CD4-positive, CD25-positive, alpha-beta regulatory T cell (primary cell): ENCODE measurements around the gene CHRND. TPM values are rescaled to one million over a fixed set of nuclear protein-coding genes. Genes with fewer than 3 reads are reported as not detected.

Experiments used
- ATAC-seq, 2 donors: fragments of 150-1000 bp; cut with Tn5 transposase; one replicate each; pipeline ENCODE4 v1.10.0; 2021; ENCODE audit warnings: low read depth in 2 of 2, moderate number of reproducible peaks in 2 of 2, moderate library complexity in 1 of 2
- DNase-seq, 3 donors: peaks; one replicate each; pipeline versions ENCODE4 v3.0.0 to v3.0.0-alpha.2; 2012 to 2022; ENCODE audit warnings: mixed read lengths in 1 of 3
- H3K27ac ChIP-seq: one replicate; pipeline ENCODE4 v1.7.0; 2013; ENCODE audit warnings: mild to moderate bottlenecking, low read length; ENCODE audit not compliant: insufficient read depth, poor library complexity, severe bottlenecking
- H3K27me3 ChIP-seq: one replicate; pipeline ENCODE4 v1.7.0; 2013; ENCODE audit warnings: low read length; ENCODE audit not compliant: control insufficient read depth, insufficient read depth
- H3K36me3 ChIP-seq: one replicate; pipeline ENCODE4 v1.7.0; 2013; ENCODE audit warnings: mild to moderate bottlenecking, low read length, moderate library complexity; ENCODE audit not compliant: control insufficient read depth, insufficient read depth
- H3K4me1 ChIP-seq: 2 replicates; pipeline ENCODE4 v1.7.0; 2013; ENCODE audit warnings: mild to moderate bottlenecking, low read length; ENCODE audit not compliant: insufficient read depth, control insufficient read depth, poor library complexity, severe bottlenecking
- H3K4me3 ChIP-seq: one replicate; pipeline ENCODE4 v1.7.0; 2013; ENCODE audit warnings: low read depth, mild to moderate bottlenecking, low read length, moderate library complexity
- H3K9me3 ChIP-seq, 2 experiments: 1 replicate in 1 of 2; 2 replicates in 1 of 2; pipeline ENCODE4 v1.7.0; 2013; ENCODE audit warnings: low read length in 2 of 2, mild to moderate bottlenecking in 1 of 2, moderate library complexity in 1 of 2; ENCODE audit not compliant: control insufficient read depth in 2 of 2
- H3K27ac Mint-ChIP-seq, 3 donors: one replicate each; pipeline ENCODE4 v1.8.0; 2020 to 2022; ENCODE audit warnings: mild to moderate bottlenecking in 3 of 3, mixed read lengths in 3 of 3, moderate library complexity in 2 of 3
- H3K27me3 Mint-ChIP-seq: one replicate; pipeline ENCODE4 v1.8.0; 2022; ENCODE audit warnings: mild to moderate bottlenecking, mixed read lengths
- H3K36me3 Mint-ChIP-seq: one replicate; pipeline ENCODE4 v1.8.0; 2020; ENCODE audit warnings: mixed read lengths
- H3K4me1 Mint-ChIP-seq, 4 donors: one replicate each; pipeline ENCODE4 v1.8.0; 2020 to 2022; ENCODE audit warnings: mixed read lengths in 4 of 4, mild to moderate bottlenecking in 1 of 4
- H3K4me3 Mint-ChIP-seq, 4 donors: one replicate each; pipeline ENCODE4 v1.8.0; 2020 to 2022; ENCODE audit warnings: mild to moderate bottlenecking in 4 of 4, mixed read lengths in 4 of 4, moderate library complexity in 3 of 4
- H3K9me3 Mint-ChIP-seq, 7 donors: one replicate each; pipeline ENCODE4 v1.8.0; 2020 to 2022; ENCODE audit warnings: mixed read lengths in 7 of 7, mild to moderate bottlenecking in 3 of 7, moderate library complexity in 2 of 7
- polyA plus RNA-seq, 4 donors: library from polyadenylated mRNA; unstranded; fragments of 300-500 nt; fragmentation: Illumina TruSeq; gene quantifications; one replicate each; pipeline ENCODE4 v1.2.3, GENCODE V29; 2021
- total RNA-seq: library from RNA; stranded (reverse); gene quantifications from one replicate; pipeline ENCODE4 v1.2.3, GENCODE V29; 2022

CHRND gene
- total and polyA plus RNA-seq, 5 donors from 2014 or later = not detected

GRCh38 chr2:232481322-232482140, 44.4 kb upstream of the CHRND start:
- DNase-seq = no peak
- no peaks in the 10 kb centered on the region for H3K36me3 ChIP-seq

DNA sequence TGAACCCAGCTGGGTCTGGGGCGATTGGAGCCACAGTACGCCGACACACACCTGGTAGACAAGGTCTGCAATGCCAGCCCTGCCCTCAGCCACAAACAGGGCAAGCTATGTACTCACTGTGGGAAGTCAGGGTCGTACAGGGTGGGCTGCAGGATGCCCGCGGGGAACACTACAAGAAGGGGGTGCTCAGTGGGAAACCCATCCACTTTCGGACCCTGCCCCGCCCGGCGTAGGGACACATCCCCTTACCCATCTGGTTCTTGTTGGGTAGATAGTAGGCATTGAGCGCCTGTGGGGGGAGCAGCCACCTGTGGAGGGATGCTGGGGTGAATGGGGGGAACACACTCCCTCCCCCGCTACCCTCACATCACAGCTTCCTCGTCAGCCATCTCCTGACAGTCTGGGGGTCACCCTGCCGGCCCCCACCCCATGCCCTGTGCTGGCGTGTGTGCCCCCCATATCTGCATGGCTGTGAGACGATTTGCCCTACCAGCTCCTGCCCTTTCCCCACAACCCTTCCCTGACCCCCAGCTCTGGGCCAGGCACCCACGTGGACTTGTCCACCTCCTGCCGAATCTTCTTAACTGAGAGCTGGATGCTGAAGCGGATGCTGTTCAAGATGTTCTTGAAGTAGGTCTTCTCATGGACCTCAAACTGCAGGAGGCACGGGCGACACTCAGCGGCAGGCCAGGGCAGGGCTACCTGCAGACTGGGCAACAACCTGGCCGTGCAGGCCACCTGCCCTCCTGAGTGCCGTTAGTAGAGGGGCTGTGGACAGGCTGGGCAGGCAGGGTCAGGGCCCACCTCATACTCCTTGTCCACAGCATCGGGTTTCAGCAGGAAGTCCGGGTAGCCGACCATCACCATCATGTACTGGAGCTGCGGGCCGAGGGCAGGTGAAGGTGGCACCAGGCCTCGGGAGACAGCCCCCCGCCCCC, 43.4 kb upstream of the CHRND start:
- Mint-ChIP-seq H3K4me1 (peaks cover 0 to 10% (median 0%) of the 10 kb centered on the region in 4 donors), H3K4me3 (no peak overlapping the region)

More at GRCh38 chr2:232481322-232482140, 44.4 kb upstream of the CHRND start:
- Mint-ChIP-seq H3K4me1 (peaks cover 0 to 10% (median 0%) of the 10 kb centered on the region in 4 donors), H3K27me3 (peaks cover 21% of the 10 kb centered on the region), H3K36me3 (no peaks in the 10 kb centered on the region), H3K9me3 (peaks cover 0 to 3% (median 0%) of the 10 kb centered on the region in 7 donors), H3K4me3 (no peak overlapping the region), H3K27ac (no peak overlapping the region)
- Histone ChIP-seq H3K9me3 (no peaks in the 10 kb centered on the region), H3K27me3 (no peaks in the 10 kb centered on the region), H3K4me1 (no peaks in the 10 kb centered on the region), H3K4me3 (no peak overlapping the region), H3K27ac (no peak overlapping the region)
- no peak for ATAC-seq

DNA sequence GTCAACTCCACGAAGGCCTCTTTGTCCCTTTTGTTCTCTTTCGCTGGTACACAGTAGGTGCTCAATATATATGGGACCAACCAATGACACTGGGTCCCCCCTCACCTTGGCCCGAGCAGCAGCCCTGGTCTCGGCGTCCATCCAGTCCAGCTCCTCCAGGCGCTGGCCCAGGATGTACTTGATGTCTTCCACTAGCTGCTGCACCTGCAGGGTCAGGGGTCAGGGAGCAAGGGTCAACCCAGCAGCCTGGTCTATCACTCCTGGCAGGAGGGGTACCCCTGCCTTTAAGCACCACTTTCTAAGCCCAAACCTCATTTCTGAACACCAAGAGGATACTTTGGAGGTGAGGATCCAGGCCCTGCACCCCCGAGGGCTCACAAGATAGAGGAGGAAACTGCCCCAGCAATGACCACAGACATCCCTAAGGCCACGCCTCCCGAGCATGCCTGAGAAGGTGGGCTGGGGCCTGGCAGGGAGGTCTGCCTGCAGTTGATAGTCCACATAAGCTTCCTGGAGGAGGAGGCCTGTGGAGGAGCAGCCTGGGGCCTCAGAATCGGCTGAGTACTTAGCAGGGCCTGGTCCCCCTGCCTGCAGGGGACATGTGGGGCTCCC, 42.5 kb upstream of the CHRND start:
- Mint-ChIP-seq H3K4me1 (peaks cover 0 to 10% (median 0%) of the 10 kb centered on the region in 4 donors), H3K27ac (no peak overlapping the region), H3K9me3 (peaks cover 0 to 3% (median 0%) of the 10 kb centered on the region in 7 donors), H3K4me3 (no peak overlapping the region), H3K27me3 (peaks cover 25% of the 10 kb centered on the region), H3K36me3 (no peaks in the 10 kb centered on the region)
- no peak overlapping the region for H3K27ac ChIP-seq
- H3K27me3 ChIP-seq = peaks cover 2% of the 10 kb centered on the region
- ATAC-seq = no peak
- H3K36me3 ChIP-seq = no peaks in the 10 kb centered on the region
- DNase-seq = no peak
- no peaks in the 10 kb centered on the region for H3K9me3 ChIP-seq
- H3K4me1 ChIP-seq = peaks cover 8% of the 10 kb centered on the region
- H3K4me3 ChIP-seq = no peak overlapping the region

More for the DNA sequence above, 43.4 kb upstream of the CHRND start:
- DNase-seq (no peak), ATAC-seq (no peak)
- H3K27ac Mint-ChIP-seq = no peak overlapping the region
- H3K36me3 Mint-ChIP-seq = no peaks in the 10 kb centered on the region
- Histone ChIP-seq H3K27ac (no peak overlapping the region), H3K36me3 (no peaks in the 10 kb centered on the region), H3K27me3 (no peaks in the 10 kb centered on the region), H3K4me1 (peaks cover 8% of the 10 kb centered on the region), H3K4me3 (no peak overlapping the region), H3K9me3 (no peaks in the 10 kb centered on the region)
- peaks cover 0 to 3% (median 0%) of the 10 kb centered on the region in 7 donors for H3K9me3 Mint-ChIP-seq
- H3K27me3 Mint-ChIP-seq = peaks cover 21% of the 10 kb centered on the region

DNA sequence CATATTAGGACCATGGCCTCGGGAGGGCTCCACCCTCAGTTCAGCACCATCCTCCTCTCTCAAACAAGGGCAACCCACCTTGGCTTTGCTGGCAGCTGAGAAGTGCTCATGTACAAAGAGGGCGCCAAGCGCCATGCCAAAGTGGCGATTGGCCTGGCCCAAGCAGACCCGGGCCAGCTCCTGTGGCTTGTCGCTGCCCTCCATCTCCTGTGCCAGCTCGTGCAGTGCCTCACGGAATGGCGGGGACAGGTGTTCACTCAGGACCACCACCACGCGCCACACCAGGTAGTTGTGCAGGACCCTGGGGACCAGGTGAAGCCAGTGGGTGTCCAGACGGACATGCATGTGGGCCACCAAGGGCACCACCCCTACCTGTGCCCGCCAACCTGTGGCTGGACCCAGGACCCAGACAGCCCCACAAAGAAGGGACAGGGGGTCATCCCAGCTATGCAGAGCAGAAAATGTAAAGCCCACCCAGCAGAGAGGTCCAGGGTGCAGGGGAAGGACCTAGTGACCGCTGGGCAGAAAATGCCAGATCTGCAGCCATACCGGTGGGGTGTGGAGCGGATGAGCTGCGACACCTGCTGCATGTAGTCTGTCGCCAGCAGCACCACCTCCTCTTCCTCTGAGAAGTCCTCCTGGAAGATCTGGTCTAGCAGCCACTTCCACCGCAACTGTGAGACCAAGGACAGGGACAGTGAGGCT, 41.9 kb upstream of the CHRND start:
- Histone ChIP-seq H3K9me3 (no peaks in the 10 kb centered on the region), H3K27me3 (peaks cover 4% of the 10 kb centered on the region), H3K27ac (no peak overlapping the region), H3K4me3 (no peak overlapping the region), H3K4me1 (peaks cover 8% of the 10 kb centered on the region), H3K36me3 (no peaks in the 10 kb centered on the region)
- no peak for ATAC-seq
- no peak for DNase-seq
- Mint-ChIP-seq H3K27me3 (peaks cover 32% of the 10 kb centered on the region), H3K27ac (no peak overlapping the region), H3K9me3 (peaks cover 0 to 3% (median 0%) of the 10 kb centered on the region in 7 donors), H3K4me3 (peak overlapping the region in 1 of 4 donors; percentile 41), H3K36me3 (no peaks in the 10 kb centered on the region), H3K4me1 (peaks cover 0 to 14% (median under 1%) of the 10 kb centered on the region in 4 donors)

DNA sequence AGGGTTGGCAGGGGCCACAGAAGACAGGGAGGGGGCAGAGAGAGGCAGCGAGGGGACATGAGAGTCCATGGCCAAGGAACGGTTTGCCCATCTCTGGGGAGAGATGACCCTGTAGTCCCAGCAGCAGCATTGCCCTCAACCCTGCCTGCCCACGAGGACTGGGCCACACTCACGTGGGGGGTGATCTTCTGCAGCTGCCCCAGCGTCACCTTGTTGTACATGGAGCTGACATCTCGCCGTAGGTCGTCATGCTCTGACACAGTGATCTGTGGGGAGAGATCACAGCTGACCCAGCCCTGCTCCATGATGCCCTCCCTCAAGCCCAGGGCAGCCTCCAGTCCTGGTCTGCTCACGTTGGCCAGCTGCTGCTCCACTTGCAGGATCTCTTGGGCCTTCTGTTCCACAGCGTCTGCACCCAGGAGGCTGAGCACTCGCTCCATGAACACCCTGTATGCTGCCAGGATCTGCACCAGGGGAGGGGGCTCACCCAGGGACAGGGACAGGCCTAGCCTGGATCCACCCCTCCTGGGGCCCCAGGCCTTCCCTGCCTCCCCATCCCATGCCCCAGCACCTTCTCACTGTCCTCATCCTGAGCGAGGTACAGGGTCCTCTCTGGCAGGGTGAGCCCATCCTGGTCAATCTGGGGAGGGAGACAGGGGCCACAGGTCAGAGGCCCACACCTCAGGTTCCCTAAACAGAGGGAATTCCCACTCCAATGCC, 41.2 kb upstream of the CHRND start:
- H3K9me3 Mint-ChIP-seq = peaks cover 0 to 3% (median 0%) of the 10 kb centered on the region in 7 donors
- H3K27me3 Mint-ChIP-seq = peaks cover 29% of the 10 kb centered on the region
- H3K36me3 Mint-ChIP-seq = no peaks in the 10 kb centered on the region
- no peak for DNase-seq
- H3K4me3 Mint-ChIP-seq = peak overlapping the region in 1 of 4 donors; percentile 41
- H3K4me1 Mint-ChIP-seq = peaks cover 0 to 14% (median under 1%) of the 10 kb centered on the region in 4 donors
- no peaks in the 10 kb centered on the region for H3K9me3 ChIP-seq
- H3K4me1 ChIP-seq = peaks cover 8% of the 10 kb centered on the region
- no peak for ATAC-seq
- peaks cover 4% of the 10 kb centered on the region for H3K27me3 ChIP-seq
- H3K4me3 ChIP-seq = no peak overlapping the region
- H3K36me3 ChIP-seq = no peaks in the 10 kb centered on the region
- no peak overlapping the region for H3K27ac ChIP-seq
- no peak overlapping the region for H3K27ac Mint-ChIP-seq

- Mint-ChIP-seq H3K27ac (no peak overlapping the region), H3K4me3 (peak overlapping the region in 1 of 4 donors; percentile 31), H3K9me3 (peaks cover 0 to 3% (median 0%) of the 10 kb centered on the region in 7 donors), H3K4me1 (peaks cover 0 to 14% (median under 1%) of the 10 kb centered on the region in 4 donors), H3K27me3 (peaks cover 29% of the 10 kb centered on the region), H3K36me3 (no peaks in the 10 kb centered on the region)
- Histone ChIP-seq H3K4me3 (no peak overlapping the region), H3K36me3 (no peaks in the 10 kb centered on the region), H3K9me3 (no peaks in the 10 kb centered on the region), H3K27me3 (peaks cover 4% of the 10 kb centered on the region), H3K27ac (no peak overlapping the region), H3K4me1 (peaks cover 8% of the 10 kb centered on the region)
- ATAC-seq (no peak), DNase-seq (no peak)
Observed at GRCh38 chr2:232485348-232485756, 40.6 kb upstream of the CHRND start.
